Measurements from ENCODE around the gene CDH13. TPM values are rescaled to one million over a fixed set of nuclear protein-coding genes. Genes with fewer than 3 reads are reported as not detected.

CDH13 gene
- total RNA-seq, 2 donors from 2014 or later: not detected

DNA sequence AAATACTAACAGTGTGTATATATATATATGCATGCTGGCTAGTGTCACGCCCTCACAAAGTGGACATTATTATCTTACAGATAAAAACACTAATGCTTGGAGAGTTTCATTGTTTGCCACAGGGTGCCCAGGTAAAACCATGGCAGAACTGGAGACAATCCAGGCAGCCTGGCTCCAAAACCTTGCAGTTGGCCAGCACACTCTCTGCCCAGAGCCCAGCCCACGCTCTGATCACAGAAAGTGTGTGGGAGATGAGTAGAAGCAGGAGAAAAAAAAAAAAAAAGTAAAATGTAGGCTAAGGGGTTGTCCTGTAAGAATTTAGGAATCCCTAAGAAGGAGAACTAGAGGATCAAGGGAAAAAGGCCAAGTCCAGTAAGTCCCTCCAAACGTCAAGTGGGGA lies 538.0 kb downstream of the CDH13 start:
- Mint-ChIP-seq H3K36me3 (ENCODE audit: insufficient read depth in 2 of 2) (no peaks in the 10 kb centered on the region), H3K27ac (no peak overlapping the region), H3K4me1 (ENCODE audit: low read depth) (no peaks in the 10 kb centered on the region), H3K9me3 (peaks cover 2 to 4% of the 10 kb centered on the region in 2 donors), H3K27me3 (ENCODE audit: low read depth) (peaks cover 6% of the 10 kb centered on the region), H3K4me3 (no peak overlapping the region)
- no peak for DNase-seq
- ATAC-seq (replicated peaks in 1 of 2): no peak

- no peaks in the 10 kb centered on the region for H3K27me3 Mint-ChIP-seq (ENCODE audit: low read depth)
- H3K27ac Mint-ChIP-seq: no peak overlapping the region
- ATAC-seq (replicated peaks in 1 of 2): no peak
- H3K36me3 Mint-ChIP-seq (ENCODE audit: insufficient read depth in 2 of 2): no peaks in the 10 kb centered on the region
- no peak overlapping the region for H3K4me3 Mint-ChIP-seq
- H3K4me1 Mint-ChIP-seq (ENCODE audit: low read depth): no peaks in the 10 kb centered on the region
- DNase-seq: no peak
- peaks cover 0 to 1% of the 10 kb centered on the region in 2 donors for H3K9me3 Mint-ChIP-seq
These were observed 544.6 kb downstream of the CDH13 start for GRCh38 chr16:83171396-83171795.

GRCh38 chr16:83174671-83175070 lies 547.9 kb downstream of the CDH13 start:
- H3K27ac Mint-ChIP-seq: no peak overlapping the region
- no peaks in the 10 kb centered on the region for H3K27me3 Mint-ChIP-seq (ENCODE audit: low read depth)
- H3K9me3 Mint-ChIP-seq: peaks cover 0 to 1% of the 10 kb centered on the region in 2 donors
- DNase-seq (no peak), ATAC-seq (replicated peaks in 1 of 2) (no peak)
- no peaks in the 10 kb centered on the region for H3K4me1 Mint-ChIP-seq (ENCODE audit: low read depth)
- H3K36me3 Mint-ChIP-seq (ENCODE audit: insufficient read depth in 2 of 2): no peaks in the 10 kb centered on the region
- no peak overlapping the region for H3K4me3 Mint-ChIP-seq

- DNase-seq (no peak), ATAC-seq (replicated peaks in 1 of 2) (no peak)
- Mint-ChIP-seq H3K27ac (no peak overlapping the region), H3K36me3 (ENCODE audit: insufficient read depth in 2 of 2) (no peaks in the 10 kb centered on the region), H3K9me3 (peaks cover 0 to 1% of the 10 kb centered on the region in 2 donors), H3K4me1 (ENCODE audit: low read depth) (no peaks in the 10 kb centered on the region), H3K4me3 (no peak overlapping the region), H3K27me3 (ENCODE audit: low read depth) (peaks cover 9% of the 10 kb centered on the region)
These were observed 550.0 kb downstream of the CDH13 start for GRCh38 chr16:83176802-83177201.

GRCh38 chr16:83185902-83186301 lies 559.1 kb downstream of the CDH13 start:
- Mint-ChIP-seq H3K4me3 (no peak overlapping the region), H3K36me3 (ENCODE audit: insufficient read depth in 2 of 2) (peaks cover 0 to 2% of the 10 kb centered on the region in 2 donors), H3K4me1 (ENCODE audit: low read depth) (peaks cover 5% of the 10 kb centered on the region), H3K27ac (no peak overlapping the region), H3K9me3 (peaks cover 0 to 1% of the 10 kb centered on the region in 2 donors), H3K27me3 (ENCODE audit: low read depth) (peaks cover 22% of the 10 kb centered on the region)
- DNase-seq (no peak), ATAC-seq (replicated peaks in 1 of 2) (no peak)

GRCh38 chr16:83187405-83187804 lies 560.6 kb downstream of the CDH13 start:
- Mint-ChIP-seq H3K9me3 (peaks cover 0 to 1% of the 10 kb centered on the region in 2 donors), H3K36me3 (ENCODE audit: insufficient read depth in 2 of 2) (peaks cover 0 to 2% of the 10 kb centered on the region in 2 donors), H3K4me3 (no peak overlapping the region), H3K27me3 (ENCODE audit: low read depth) (peaks cover 14% of the 10 kb centered on the region), H3K4me1 (ENCODE audit: low read depth) (peaks cover 5% of the 10 kb centered on the region), H3K27ac (no peak overlapping the region)
- DNase-seq (peak; percentile 27 to 33), ATAC-seq (replicated peaks in 1 of 2) (peak; percentile 69 to 93)

- Mint-ChIP-seq H3K4me3 (no peak overlapping the region), H3K36me3 (ENCODE audit: insufficient read depth in 2 of 2) (no peaks in the 10 kb centered on the region), H3K4me1 (ENCODE audit: low read depth) (no peaks in the 10 kb centered on the region), H3K9me3 (peaks cover 2 to 3% of the 10 kb centered on the region in 2 donors), H3K27ac (no peak overlapping the region), H3K27me3 (ENCODE audit: low read depth) (no peaks in the 10 kb centered on the region)
- DNase-seq (no peak), ATAC-seq (replicated peaks in 1 of 2) (no peak)
These were observed 570.0 kb downstream of the CDH13 start for GRCh38 chr16:83196796-83197195.

GRCh38 chr16:83197450-83197849 lies 570.7 kb downstream of the CDH13 start:
- Mint-ChIP-seq H3K9me3 (peaks cover 2 to 3% of the 10 kb centered on the region in 2 donors), H3K4me3 (no peak overlapping the region), H3K4me1 (ENCODE audit: low read depth) (no peaks in the 10 kb centered on the region), H3K36me3 (ENCODE audit: insufficient read depth in 2 of 2) (peaks cover 0 to 1% of the 10 kb centered on the region in 2 donors), H3K27ac (no peak overlapping the region), H3K27me3 (ENCODE audit: low read depth) (no peaks in the 10 kb centered on the region)
- DNase-seq: no peak
- ATAC-seq (replicated peaks in 1 of 2): no peak

GRCh38 chr16:83198977-83199376 lies 572.2 kb downstream of the CDH13 start:
- peaks cover 2 to 3% of the 10 kb centered on the region in 2 donors for H3K9me3 Mint-ChIP-seq
- peaks cover 0 to 1% of the 10 kb centered on the region in 2 donors for H3K36me3 Mint-ChIP-seq (ENCODE audit: insufficient read depth in 2 of 2)
- DNase-seq (no peak), ATAC-seq (replicated peaks in 1 of 2) (no peak)
- H3K4me1 Mint-ChIP-seq (ENCODE audit: low read depth): no peaks in the 10 kb centered on the region
- no peaks in the 10 kb centered on the region for H3K27me3 Mint-ChIP-seq (ENCODE audit: low read depth)
- no peak overlapping the region for H3K4me3 Mint-ChIP-seq
- H3K27ac Mint-ChIP-seq: no peak overlapping the region

- H3K27ac Mint-ChIP-seq: no peak overlapping the region
- ATAC-seq (replicated peaks in 1 of 2): no peak
These were observed 573.4 kb downstream of the CDH13 start for GRCh38 chr16:83200005-83200779.

DNA sequence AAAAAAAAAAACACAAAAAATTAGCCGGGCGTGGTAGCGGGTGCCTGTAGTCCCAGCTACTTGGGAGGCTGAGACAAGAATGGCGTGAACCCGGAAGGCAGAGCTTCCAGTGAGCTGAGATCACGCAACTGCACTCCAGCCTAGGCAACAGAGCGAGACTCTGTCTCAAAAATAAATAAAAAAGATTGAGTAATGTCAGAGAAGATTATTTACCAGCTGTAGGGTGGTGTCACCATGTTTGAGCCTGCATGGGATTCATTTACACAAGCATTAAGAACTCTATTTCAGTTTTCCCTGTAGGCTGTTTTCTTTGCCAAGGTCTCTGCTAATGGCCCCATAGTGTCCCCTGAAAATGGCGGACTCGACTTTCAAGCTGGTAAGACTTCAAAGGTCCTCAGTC lies 575.0 kb downstream of the CDH13 start:
- Mint-ChIP-seq H3K4me1 (ENCODE audit: low read depth) (no peaks in the 10 kb centered on the region), H3K36me3 (ENCODE audit: insufficient read depth in 2 of 2) (peaks cover 0 to 1% of the 10 kb centered on the region in 2 donors), H3K4me3 (no peak overlapping the region), H3K27me3 (ENCODE audit: low read depth) (no peaks in the 10 kb centered on the region), H3K9me3 (peaks cover 1 to 5% of the 10 kb centered on the region in 2 donors), H3K27ac (no peak overlapping the region)
- DNase-seq: no peak
- no peak for ATAC-seq (replicated peaks in 1 of 2)

More at GRCh38 chr16:83200005-83200779, 573.4 kb downstream of the CDH13 start:
- Mint-ChIP-seq H3K27me3 (ENCODE audit: low read depth) (no peaks in the 10 kb centered on the region), H3K4me3 (no peak overlapping the region), H3K9me3 (peaks cover 2 to 5% of the 10 kb centered on the region in 2 donors), H3K36me3 (ENCODE audit: insufficient read depth in 2 of 2) (peaks cover 0 to 1% of the 10 kb centered on the region in 2 donors), H3K4me1 (ENCODE audit: low read depth) (no peaks in the 10 kb centered on the region)
- no peak for DNase-seq

DNA sequence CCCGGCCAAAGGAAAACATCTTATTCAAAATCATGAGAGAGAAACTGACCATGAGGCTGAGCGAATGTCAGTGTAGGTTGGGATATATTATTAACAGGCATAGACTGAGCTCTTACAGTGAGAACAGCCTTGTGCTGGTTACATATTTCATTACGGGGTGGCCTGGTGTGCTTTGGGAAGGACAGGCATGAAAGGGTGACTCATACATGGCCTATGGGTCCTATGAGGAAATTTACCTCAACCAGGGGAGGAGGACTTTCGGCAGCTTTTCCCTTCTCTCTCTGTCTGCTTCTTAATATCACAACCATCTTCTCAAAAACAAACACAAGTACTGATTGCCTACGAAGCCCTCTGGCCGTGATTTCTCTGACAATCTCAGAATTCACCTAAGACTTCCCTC lies 579.1 kb downstream of the CDH13 start:
- H3K4me1 Mint-ChIP-seq (ENCODE audit: low read depth): no peaks in the 10 kb centered on the region
- H3K9me3 Mint-ChIP-seq: peaks cover 1 to 5% of the 10 kb centered on the region in 2 donors
- DNase-seq (no peak), ATAC-seq (replicated peaks in 1 of 2) (no peak)
- H3K36me3 Mint-ChIP-seq (ENCODE audit: insufficient read depth in 2 of 2): peaks cover 0 to 1% of the 10 kb centered on the region in 2 donors
- no peak overlapping the region for H3K27ac Mint-ChIP-seq
- H3K27me3 Mint-ChIP-seq (ENCODE audit: low read depth): no peaks in the 10 kb centered on the region
- H3K4me3 Mint-ChIP-seq: no peak overlapping the region

GRCh38 chr16:83206426-83206825 lies 579.7 kb downstream of the CDH13 start:
- peaks cover 1 to 2% of the 10 kb centered on the region in 2 donors for H3K9me3 Mint-ChIP-seq
- H3K27me3 Mint-ChIP-seq (ENCODE audit: low read depth): no peaks in the 10 kb centered on the region
- ATAC-seq (replicated peaks in 1 of 2): no peak
- no peak for DNase-seq
- no peak overlapping the region for H3K27ac Mint-ChIP-seq
- H3K36me3 Mint-ChIP-seq (ENCODE audit: insufficient read depth in 2 of 2): peaks cover 0 to 1% of the 10 kb centered on the region in 2 donors
- H3K4me1 Mint-ChIP-seq (ENCODE audit: low read depth): no peaks in the 10 kb centered on the region
- no peak overlapping the region for H3K4me3 Mint-ChIP-seq

GRCh38 chr16:83211711-83212110 lies 584.9 kb downstream of the CDH13 start:
- H3K9me3 Mint-ChIP-seq: no peaks in the 10 kb centered on the region
- ATAC-seq (replicated peaks in 1 of 2): no peak
- no peak overlapping the region for H3K27ac Mint-ChIP-seq
- DNase-seq: no peak
- no peaks in the 10 kb centered on the region for H3K4me1 Mint-ChIP-seq (ENCODE audit: low read depth)
- H3K27me3 Mint-ChIP-seq (ENCODE audit: low read depth): no peaks in the 10 kb centered on the region
- H3K4me3 Mint-ChIP-seq: no peak overlapping the region
- no peaks in the 10 kb centered on the region for H3K36me3 Mint-ChIP-seq (ENCODE audit: insufficient read depth in 2 of 2)

Measured in activated T-cell treated with anti-CD3 and anti-CD28 coated beads, Interleukin-2, amount 50 U/mL, for 72 hours (primary cell).